HEK293 (cell line): ENCODE results near the gene ASMTL.

Source experiments
- ELK4 ChIP-seq: IDR thresholded peaks from 2 replicates; pipeline ENCODE4 v1.6.1; 2011; ENCODE audit warnings: mild to moderate bottlenecking, low read depth, low read length, borderline replicate concordance
- GLI2 ChIP-seq: fragments of 450-650 bp; formaldehyde crosslinking; IDR thresholded peaks from 2 replicates; pipeline ENCODE4; 2017; ENCODE audit warnings: missing biosample characterization, missing genetic modification characterization, low read depth, borderline replicate concordance
- GLIS1 ChIP-seq: fragments of 450-650 bp; formaldehyde crosslinking; IDR thresholded peaks from 2 replicates; pipeline ENCODE4 v1.5.1; 2016; ENCODE audit warnings: missing biosample characterization, missing genetic modification characterization
- KLF16 ChIP-seq: fragments of 450-650 bp; formaldehyde crosslinking; IDR thresholded peaks from 2 replicates; pipeline ENCODE4 v1.5.1; 2017; ENCODE audit warnings: missing biosample characterization, missing genetic modification characterization
- KLF17 ChIP-seq: fragments of 450-650 bp; formaldehyde crosslinking; IDR thresholded peaks from 2 replicates; pipeline ENCODE4 v1.5.1; 2016; ENCODE audit warnings: missing biosample characterization, missing genetic modification characterization
- KLF9 ChIP-seq: fragments of 450-650 bp; formaldehyde crosslinking; IDR thresholded peaks from 2 replicates; pipeline ENCODE4 v1.5.1; 2016; ENCODE audit warnings: missing biosample characterization, missing genetic modification characterization, low read depth
- MEIS1 ChIP-seq: sonication (generic); formaldehyde crosslinking; IDR thresholded peaks from 2 replicates; pipeline ENCODE4 v1.8.1; 2022; ENCODE audit warnings: missing genetic modification reagents, mild to moderate bottlenecking, borderline replicate concordance
- MZF1 ChIP-seq: fragments of 450-650 bp; formaldehyde crosslinking; IDR thresholded peaks from 2 replicates; pipeline ENCODE4 v1.5.1; 2017; ENCODE audit warnings: missing biosample characterization, missing genetic modification characterization, borderline replicate concordance
- PRDM1 ChIP-seq: fragments of 450-650 bp; formaldehyde crosslinking; IDR thresholded peaks from 2 replicates; pipeline ENCODE4; 2016; ENCODE audit warnings: missing biosample characterization, missing genetic modification characterization
- TRIM28 ChIP-seq: IDR thresholded peaks from 2 replicates; pipeline ENCODE4 v1.6.1; 2011; ENCODE audit warnings: low read length, control low read depth, borderline replicate concordance
- ZNF133 ChIP-seq: fragments of 450-650 bp; formaldehyde crosslinking; IDR thresholded peaks from 2 replicates; pipeline ENCODE4 v1.5.1; 2016; ENCODE audit warnings: missing biosample characterization, missing genetic modification characterization
- ZNF155 ChIP-seq: fragments of 450-650 bp; formaldehyde crosslinking; IDR thresholded peaks from 2 replicates; pipeline ENCODE4 v1.5.1; 2016; ENCODE audit warnings: missing biosample characterization, missing genetic modification characterization
- ZNF157 ChIP-seq: fragments of 450-650 bp; formaldehyde crosslinking; IDR thresholded peaks from 2 replicates; pipeline ENCODE4 v1.5.1; 2016; ENCODE audit warnings: missing biosample characterization, missing genetic modification characterization
- ZNF223 ChIP-seq: fragments of 450-650 bp; formaldehyde crosslinking; IDR thresholded peaks from 2 replicates; pipeline ENCODE4 v1.5.1; 2016; ENCODE audit warnings: missing biosample characterization, missing genetic modification characterization
- ZNF23 ChIP-seq: fragments of 450-650 bp; formaldehyde crosslinking; IDR thresholded peaks from 2 replicates; pipeline ENCODE4 v1.5.1; 2016; ENCODE audit warnings: missing biosample characterization, missing genetic modification characterization, borderline replicate concordance
- ZNF239 ChIP-seq: fragments of 450-650 bp; formaldehyde crosslinking; IDR thresholded peaks from 2 replicates; pipeline ENCODE4 v1.5.1; 2016; ENCODE audit warnings: missing biosample characterization, missing genetic modification characterization
- ZNF404 ChIP-seq: fragments of 450-650 bp; formaldehyde crosslinking; IDR thresholded peaks from 2 replicates; pipeline ENCODE4 v1.5.1; 2017; ENCODE audit warnings: missing biosample characterization, missing genetic modification characterization
- ZNF518A ChIP-seq: fragments of 450-650 bp; formaldehyde crosslinking; conservative IDR thresholded peaks from 2 replicates; pipeline ENCODE4 v1.5.1; 2016; ENCODE audit warnings: low read depth, missing biosample characterization, missing genetic modification characterization
- ZNF555 ChIP-seq: fragments of 450-650 bp; formaldehyde crosslinking; conservative IDR thresholded peaks from 2 replicates; pipeline ENCODE4 v1.5.1; 2017; ENCODE audit warnings: missing biosample characterization, mild to moderate bottlenecking, missing genetic modification characterization, inconsistent platforms
- ZNF558 ChIP-seq: fragments of 450-650 bp; formaldehyde crosslinking; IDR thresholded peaks from 2 replicates; pipeline ENCODE4 v1.5.1; 2016; ENCODE audit warnings: missing biosample characterization, missing genetic modification characterization
- ZNF571 ChIP-seq: fragments of 450-650 bp; formaldehyde crosslinking; IDR thresholded peaks from 2 replicates; pipeline ENCODE4 v1.5.0; 2017; ENCODE audit warnings: missing biosample characterization, missing genetic modification characterization
- ZNF600 ChIP-seq: fragments of 450-650 bp; formaldehyde crosslinking; IDR thresholded peaks from 2 replicates; pipeline ENCODE4 v1.5.1; 2016; ENCODE audit warnings: missing biosample characterization, missing genetic modification characterization
- ZNF664 ChIP-seq: fragments of 450-650 bp; formaldehyde crosslinking; IDR thresholded peaks from 2 replicates; pipeline ENCODE4 v1.5.1; 2016; ENCODE audit warnings: missing biosample characterization, missing genetic modification characterization
- ZNF704 ChIP-seq: fragments of 450-650 bp; formaldehyde crosslinking; IDR thresholded peaks from 2 replicates; pipeline ENCODE4 v1.5.1; 2016; ENCODE audit warnings: missing biosample characterization, missing genetic modification characterization
- ZSCAN16 ChIP-seq: fragments of 450-650 bp; formaldehyde crosslinking; IDR thresholded peaks from 2 replicates; pipeline ENCODE4 v1.5.1; 2016; ENCODE audit warnings: missing biosample characterization, missing genetic modification characterization
- TF ChIP-seq, protein P1 (sequence below): fragments of 450-650 bp; IDR thresholded peaks from 2 replicates; pipeline ENCODE4 v1.5.1; 2018; ENCODE audit warnings: missing biosample characterization, mild to moderate bottlenecking, missing genetic modification characterization
- TF ChIP-seq, protein P2 (sequence below): fragments of 450-650 bp; formaldehyde crosslinking; IDR thresholded peaks from 2 replicates; pipeline ENCODE4 v1.5.1; 2017; ENCODE audit warnings: missing biosample characterization, missing genetic modification characterization
- TF ChIP-seq, protein P3 (sequence below): fragments of 450-650 bp; formaldehyde crosslinking; IDR thresholded peaks from 2 replicates; pipeline ENCODE4 v1.5.1; 2017; ENCODE audit warnings: missing biosample characterization, missing genetic modification characterization

The ASMTL gene

DNA sequence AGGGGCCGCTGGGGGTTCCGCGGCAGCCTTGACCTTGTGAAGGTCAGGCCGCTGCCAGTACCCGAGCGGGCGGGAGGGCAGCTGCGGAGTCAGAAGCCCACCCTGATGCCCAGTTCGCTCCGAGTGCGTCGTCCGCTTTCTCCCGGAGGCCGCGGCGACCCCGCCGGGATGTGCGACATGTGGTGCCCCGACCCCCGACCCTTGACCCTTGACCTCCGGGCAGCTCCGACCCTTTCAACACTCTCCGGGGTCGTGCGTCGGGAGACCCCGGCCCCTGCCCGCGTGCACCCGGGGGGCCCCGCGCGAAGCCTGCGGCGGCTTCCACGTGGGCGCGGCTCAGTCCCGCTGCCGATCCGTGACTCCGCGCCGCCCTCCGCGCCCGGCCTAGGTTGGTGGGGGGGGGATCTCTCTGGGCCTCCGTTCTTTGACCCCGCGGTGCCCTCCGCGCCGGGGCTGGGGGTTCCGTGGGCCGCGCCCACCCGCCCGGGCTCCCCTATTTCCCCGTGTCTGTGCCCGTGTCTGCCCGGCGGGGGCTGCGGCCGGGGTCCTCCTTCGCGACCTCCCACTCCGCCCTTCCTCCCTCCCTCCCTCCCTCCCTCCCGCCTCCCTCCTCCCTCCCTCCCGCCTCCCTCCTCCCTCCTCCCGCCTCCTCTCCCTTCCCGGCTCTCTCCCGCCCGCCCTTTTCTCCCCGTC, 60.2 kb downstream of the ASMTL start (continued):
- TF ChIP-seq, protein P1, sequence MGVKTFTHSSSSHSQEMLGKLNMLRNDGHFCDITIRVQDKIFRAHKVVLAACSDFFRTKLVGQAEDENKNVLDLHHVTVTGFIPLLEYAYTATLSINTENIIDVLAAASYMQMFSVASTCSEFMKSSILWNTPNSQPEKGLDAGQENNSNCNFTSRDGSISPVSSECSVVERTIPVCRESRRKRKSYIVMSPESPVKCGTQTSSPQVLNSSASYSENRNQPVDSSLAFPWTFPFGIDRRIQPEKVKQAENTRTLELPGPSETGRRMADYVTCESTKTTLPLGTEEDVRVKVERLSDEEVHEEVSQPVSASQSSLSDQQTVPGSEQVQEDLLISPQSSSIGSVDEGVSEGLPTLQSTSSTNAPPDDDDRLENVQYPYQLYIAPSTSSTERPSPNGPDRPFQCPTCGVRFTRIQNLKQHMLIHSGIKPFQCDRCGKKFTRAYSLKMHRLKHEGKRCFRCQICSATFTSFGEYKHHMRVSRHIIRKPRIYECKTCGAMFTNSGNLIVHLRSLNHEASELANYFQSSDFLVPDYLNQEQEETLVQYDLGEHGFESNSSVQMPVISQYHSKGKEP (tag by site-specific recombination) = no peak
- no peak for TF ChIP-seq TRIM28
- no peak for TF ChIP-seq ZNF223 (tag by site-specific recombination)
- TF ChIP-seq ZNF157 (tag by site-specific recombination) = no peak
- TF ChIP-seq ELK4 = no peak
- no peak for TF ChIP-seq ZNF600 (tag by site-specific recombination)
- no peak for TF ChIP-seq ZNF664 (tag by site-specific recombination)
- TF ChIP-seq ZNF558 = no peak
- TF ChIP-seq ZNF571 (tag by site-specific recombination) = no peak
- TF ChIP-seq PRDM1 (tag by site-specific recombination) = no peak
- TF ChIP-seq KLF9 (tag by site-specific recombination) = peak; percentile 56; the same call in 1 of the 2 replicates
- peak; percentile 52; the same call in 1 of the 2 replicates for TF ChIP-seq KLF16 (tag by site-specific recombination)
- no peak for TF ChIP-seq ZNF404
- no peak for TF ChIP-seq GLI2
- TF ChIP-seq ZNF518A (tag by site-specific recombination) = no peak
- no peak for TF ChIP-seq ZNF23 (tag by site-specific recombination)
- TF ChIP-seq ZNF239 (tag by site-specific recombination) = no peak
- no peak for TF ChIP-seq ZNF555 (tag by site-specific recombination)
- no peak for TF ChIP-seq ZNF133 (tag by site-specific recombination)
- TF ChIP-seq, protein P2, sequence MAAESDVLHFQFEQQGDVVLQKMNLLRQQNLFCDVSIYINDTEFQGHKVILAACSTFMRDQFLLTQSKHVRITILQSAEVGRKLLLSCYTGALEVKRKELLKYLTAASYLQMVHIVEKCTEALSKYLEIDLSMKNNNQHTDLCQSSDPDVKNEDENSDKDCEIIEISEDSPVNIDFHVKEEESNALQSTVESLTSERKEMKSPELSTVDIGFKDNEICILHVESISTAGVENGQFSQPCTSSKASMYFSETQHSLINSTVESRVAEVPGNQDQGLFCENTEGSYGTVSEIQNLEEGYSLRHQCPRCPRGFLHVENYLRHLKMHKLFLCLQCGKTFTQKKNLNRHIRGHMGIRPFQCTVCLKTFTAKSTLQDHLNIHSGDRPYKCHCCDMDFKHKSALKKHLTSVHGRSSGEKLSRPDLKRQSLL (tag by site-specific recombination) = no peak
- 0 out of 2 replicates have a peak, but pooled peaks have one; percentile 18 for TF ChIP-seq ZSCAN16 (tag by site-specific recombination)
- peak; percentile 61; the same call in 1 of the 2 replicates for TF ChIP-seq GLIS1
- TF ChIP-seq MZF1 (tag by site-specific recombination) = no peak
- TF ChIP-seq, protein P3, sequence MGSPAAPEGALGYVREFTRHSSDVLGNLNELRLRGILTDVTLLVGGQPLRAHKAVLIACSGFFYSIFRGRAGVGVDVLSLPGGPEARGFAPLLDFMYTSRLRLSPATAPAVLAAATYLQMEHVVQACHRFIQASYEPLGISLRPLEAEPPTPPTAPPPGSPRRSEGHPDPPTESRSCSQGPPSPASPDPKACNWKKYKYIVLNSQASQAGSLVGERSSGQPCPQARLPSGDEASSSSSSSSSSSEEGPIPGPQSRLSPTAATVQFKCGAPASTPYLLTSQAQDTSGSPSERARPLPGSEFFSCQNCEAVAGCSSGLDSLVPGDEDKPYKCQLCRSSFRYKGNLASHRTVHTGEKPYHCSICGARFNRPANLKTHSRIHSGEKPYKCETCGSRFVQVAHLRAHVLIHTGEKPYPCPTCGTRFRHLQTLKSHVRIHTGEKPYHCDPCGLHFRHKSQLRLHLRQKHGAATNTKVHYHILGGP (tag by site-specific recombination) = no peak
- TF ChIP-seq ZNF155 (tag by site-specific recombination) = no peak
- no peak for TF ChIP-seq ZNF704 (tag by site-specific recombination)
- TF ChIP-seq MEIS1 = no peak
- peak; percentile 87; the same call in 1 of the 2 replicates for TF ChIP-seq KLF17
